ENCODE measurements around the gene METTL23. TPM values are rescaled to one million over a fixed set of nuclear protein-coding genes. Genes with fewer than 3 reads are reported as not detected.

The METTL23 gene
- total and polyA plus RNA-seq, 9 donors: 19.6 to 23.6 (median 21.3) TPM

DNA sequence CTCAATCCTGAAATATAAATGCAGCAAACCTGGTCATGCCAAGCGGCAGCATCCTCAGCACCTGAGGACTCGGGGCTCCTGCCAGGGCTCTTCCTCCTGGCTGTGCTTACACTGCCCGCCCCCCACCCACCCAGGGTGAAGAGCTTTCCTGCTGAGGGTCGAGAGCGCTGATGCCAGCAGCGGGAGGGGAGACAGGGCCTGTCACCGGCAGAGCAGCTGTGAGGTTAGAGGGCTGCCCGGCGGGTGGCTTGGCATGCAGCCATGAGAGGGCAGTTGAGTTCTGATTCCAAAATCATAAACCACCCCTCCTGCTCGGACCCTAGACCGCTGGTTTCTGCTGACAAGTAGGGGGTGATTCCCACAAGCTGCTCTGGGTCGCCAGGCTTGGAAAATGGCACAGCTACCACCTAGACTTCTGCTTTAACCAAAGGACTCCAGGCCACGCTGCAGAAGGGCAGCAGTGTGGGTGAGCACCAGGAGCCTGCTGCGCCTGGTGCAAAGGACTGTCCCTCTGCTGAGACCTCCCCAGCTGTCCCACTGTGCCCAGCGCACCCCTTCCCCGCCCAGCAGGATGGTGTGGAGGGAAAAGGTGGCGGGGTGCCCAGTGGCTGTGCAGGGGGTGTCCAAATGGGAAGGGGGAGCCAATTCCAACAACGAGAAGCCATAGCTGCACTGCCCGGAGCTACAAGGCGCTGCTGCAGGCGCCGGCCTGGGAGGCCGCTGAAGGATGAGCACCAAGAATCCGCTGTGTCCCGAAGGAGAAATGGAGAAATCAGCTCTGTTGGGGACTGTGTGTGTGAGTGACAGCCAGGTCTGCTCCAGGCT, 42.5 kb upstream of the METTL23 start:
- Histone ChIP-seq H3K27me3 (ENCODE audit: control insufficient read depth, insufficient read depth, low read length) (no peaks in the 10 kb centered on the region), H3K9me3 (replicated peaks; ENCODE audit: control insufficient read depth, low read depth, low read length) (no peaks in the 10 kb centered on the region), H3K27ac (ENCODE audit: low read length) (peak overlapping the region; percentile 24), H3K4me3 (ENCODE audit: low read length) (no peak overlapping the region), H3K36me3 (ENCODE audit: control insufficient read depth, insufficient read depth, low read length) (peaks cover 46% of the 10 kb centered on the region), H3K4me1 (ENCODE audit: control insufficient read depth, insufficient read depth, low read length) (peaks cover 84% of the 10 kb centered on the region)
- peak; percentile 33 for DNase-seq
- WGBS (ENCODE audit: insufficient coverage): 83% methylated on average over 12 of the region's 25 CpGs

GRCh38 chr17:76684756-76685155, 41.9 kb upstream of the METTL23 start:
- H3K9me3 ChIP-seq (replicated peaks; ENCODE audit: control insufficient read depth, low read depth, low read length): no peaks in the 10 kb centered on the region
- H3K27me3 ChIP-seq (ENCODE audit: control insufficient read depth, insufficient read depth, low read length): no peaks in the 10 kb centered on the region
- H3K36me3 ChIP-seq (ENCODE audit: control insufficient read depth, insufficient read depth, low read length): peaks cover 43% of the 10 kb centered on the region
- no peak overlapping the region for H3K4me3 ChIP-seq (ENCODE audit: low read length)
- peak overlapping the region; percentile 55 for H3K27ac ChIP-seq (ENCODE audit: low read length)
- peaks cover 90% of the 10 kb centered on the region for H3K4me1 ChIP-seq (ENCODE audit: control insufficient read depth, insufficient read depth, low read length)
- 80% methylated on average over 1 of the region's 7 CpGs for WGBS (ENCODE audit: insufficient coverage)
- no peak for DNase-seq

DNA sequence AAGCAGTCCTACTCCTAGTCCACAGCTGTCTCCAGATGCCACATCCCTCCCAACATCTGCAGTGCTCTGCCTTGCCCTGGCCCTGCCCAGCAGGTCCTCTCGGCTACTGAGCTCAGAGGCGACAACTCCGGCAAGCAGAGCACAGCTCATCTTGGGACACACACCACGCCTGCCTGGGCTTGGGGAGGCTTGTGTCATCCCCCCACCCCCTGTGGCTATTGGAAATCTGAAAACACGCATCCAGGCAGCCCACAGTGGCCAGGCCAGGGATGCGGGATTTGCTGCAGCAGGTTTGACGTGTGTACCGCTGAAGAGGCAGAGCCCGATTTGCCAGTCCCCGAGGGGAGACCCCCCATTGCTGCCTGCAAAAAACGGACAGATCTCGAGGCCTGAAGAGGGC, 41.3 kb upstream of the METTL23 start:
- peaks cover 41% of the 10 kb centered on the region for H3K36me3 ChIP-seq (ENCODE audit: control insufficient read depth, insufficient read depth, low read length)
- no peak overlapping the region for H3K4me3 ChIP-seq (ENCODE audit: low read length)

GRCh38 chr17:76685846-76686245, 40.8 kb upstream of the METTL23 start:
- DNase-seq: peak; percentile 43
- Histone ChIP-seq H3K4me1 (ENCODE audit: control insufficient read depth, insufficient read depth, low read length) (peaks cover 92% of the 10 kb centered on the region), H3K27ac (ENCODE audit: low read length) (peak overlapping the region; percentile 55), H3K36me3 (ENCODE audit: control insufficient read depth, insufficient read depth, low read length) (peaks cover 37% of the 10 kb centered on the region), H3K9me3 (replicated peaks; ENCODE audit: control insufficient read depth, low read depth, low read length) (no peaks in the 10 kb centered on the region), H3K4me3 (ENCODE audit: low read length) (no peak overlapping the region), H3K27me3 (ENCODE audit: control insufficient read depth, insufficient read depth, low read length) (no peaks in the 10 kb centered on the region)
- 7% methylated on average over 2 of the region's 8 CpGs for WGBS (ENCODE audit: insufficient coverage)

More for the DNA sequence above, 41.3 kb upstream of the METTL23 start:
- no peak for DNase-seq
- H3K27me3 ChIP-seq (ENCODE audit: control insufficient read depth, insufficient read depth, low read length): no peaks in the 10 kb centered on the region
- no peaks in the 10 kb centered on the region for H3K9me3 ChIP-seq (replicated peaks; ENCODE audit: control insufficient read depth, low read depth, low read length)
- H3K4me1 ChIP-seq (ENCODE audit: control insufficient read depth, insufficient read depth, low read length): peaks cover 93% of the 10 kb centered on the region
- peak overlapping the region; percentile 55 for H3K27ac ChIP-seq (ENCODE audit: low read length)
- 70% methylated on average over 11 of the region's 12 CpGs for WGBS (ENCODE audit: insufficient coverage)

- peaks cover 83% of the 10 kb centered on the region for H3K4me1 ChIP-seq (ENCODE audit: control insufficient read depth, insufficient read depth, low read length)
- peak; percentile 45 for DNase-seq
- H3K4me3 ChIP-seq (ENCODE audit: low read length): no peak overlapping the region
- peaks cover 32% of the 10 kb centered on the region for H3K36me3 ChIP-seq (ENCODE audit: control insufficient read depth, insufficient read depth, low read length)
- H3K9me3 ChIP-seq (replicated peaks; ENCODE audit: control insufficient read depth, low read depth, low read length): no peaks in the 10 kb centered on the region
- H3K27ac ChIP-seq (ENCODE audit: low read length): peak overlapping the region; percentile 75
- WGBS (ENCODE audit: insufficient coverage): 68% methylated on average over 6 of the region's 15 CpGs
- no peaks in the 10 kb centered on the region for H3K27me3 ChIP-seq (ENCODE audit: control insufficient read depth, insufficient read depth, low read length)
These were observed 39.9 kb upstream of the METTL23 start for GRCh38 chr17:76686538-76687297.

DNA sequence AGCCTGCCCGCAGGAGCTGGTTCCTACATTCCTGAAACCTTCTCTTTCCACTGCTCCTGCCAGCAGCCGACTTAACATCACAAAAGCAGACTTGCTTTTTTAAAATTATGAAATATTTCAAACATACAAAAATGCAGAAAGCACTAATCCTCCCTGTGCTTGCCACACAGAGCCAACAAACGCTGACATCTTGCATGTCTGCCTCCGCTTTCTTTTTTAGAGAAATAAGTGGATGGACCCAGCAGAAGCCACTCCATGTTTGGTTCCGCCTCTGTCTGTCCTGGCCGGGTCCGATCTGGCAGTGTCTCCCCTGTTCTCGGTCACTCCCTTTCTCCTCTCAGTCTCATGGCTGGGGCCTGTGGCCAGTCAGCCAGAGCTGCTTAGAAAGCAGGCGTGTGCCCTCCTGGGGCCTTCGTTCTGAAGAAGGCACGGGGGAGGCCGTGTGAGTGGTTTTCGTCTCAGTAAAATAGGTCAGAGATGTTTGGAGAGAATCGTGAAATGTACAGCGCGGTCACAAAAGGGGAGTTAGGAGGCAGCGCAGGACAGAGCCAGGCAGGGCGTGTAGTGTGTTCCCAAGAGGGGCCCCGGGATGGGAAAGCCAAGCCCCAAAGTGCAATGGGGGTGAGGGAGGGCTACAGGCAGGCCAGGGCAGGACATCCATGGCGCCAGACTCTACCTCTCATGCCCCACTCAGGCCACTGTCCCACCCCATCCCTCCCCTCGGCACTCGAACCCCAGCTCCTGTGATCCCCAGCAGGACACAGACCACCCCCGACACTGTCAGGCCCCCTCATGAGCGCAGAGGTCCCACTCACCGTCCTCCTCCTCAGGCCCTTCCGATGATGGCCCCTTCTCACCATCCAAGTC, 39.1 kb upstream of the METTL23 start:
- H3K4me3 ChIP-seq (ENCODE audit: low read length): no peak overlapping the region
- 31% methylated on average over 19 of the region's 26 CpGs for WGBS (ENCODE audit: insufficient coverage)

DNA sequence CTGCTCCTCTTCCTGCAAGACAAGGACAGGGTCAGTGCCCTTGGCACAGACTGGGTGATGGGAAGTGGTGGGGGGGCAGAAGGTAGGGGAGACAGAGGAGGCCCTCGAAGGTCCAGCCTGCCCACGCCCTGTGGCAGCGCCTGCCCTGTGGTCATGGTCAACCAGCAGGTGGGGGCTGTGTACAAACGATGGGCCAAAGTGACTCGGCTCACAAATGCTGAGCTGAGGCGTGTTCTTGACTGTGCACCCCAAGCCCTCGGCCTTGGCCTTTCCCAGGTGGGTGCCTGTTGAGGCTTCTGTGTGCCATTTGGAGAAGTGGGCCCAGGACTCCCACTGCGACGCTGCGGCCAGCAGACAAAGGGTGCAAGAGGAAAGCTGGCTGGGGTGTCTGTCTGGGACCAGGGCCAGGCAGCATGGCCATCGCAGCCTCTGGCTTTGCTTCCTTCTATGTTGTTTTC, 38.4 kb upstream of the METTL23 start:
- Histone ChIP-seq H3K9me3 (replicated peaks; ENCODE audit: control insufficient read depth, low read depth, low read length) (no peaks in the 10 kb centered on the region), H3K4me1 (ENCODE audit: control insufficient read depth, insufficient read depth, low read length) (peaks cover 68% of the 10 kb centered on the region), H3K36me3 (ENCODE audit: control insufficient read depth, insufficient read depth, low read length) (peaks cover 22% of the 10 kb centered on the region), H3K27ac (ENCODE audit: low read length) (peak overlapping the region; percentile 94), H3K4me3 (ENCODE audit: low read length) (no peak overlapping the region), H3K27me3 (ENCODE audit: control insufficient read depth, insufficient read depth, low read length) (no peaks in the 10 kb centered on the region)
- WGBS (ENCODE audit: insufficient coverage): 59% methylated on average over 9 of the region's 11 CpGs
- DNase-seq: no peak

More for the DNA sequence above, 39.1 kb upstream of the METTL23 start:
- DNase-seq: peak; percentile 90
- Histone ChIP-seq H3K27me3 (ENCODE audit: control insufficient read depth, insufficient read depth, low read length) (no peaks in the 10 kb centered on the region), H3K36me3 (ENCODE audit: control insufficient read depth, insufficient read depth, low read length) (peaks cover 28% of the 10 kb centered on the region), H3K9me3 (replicated peaks; ENCODE audit: control insufficient read depth, low read depth, low read length) (no peaks in the 10 kb centered on the region), H3K27ac (ENCODE audit: low read length) (peak overlapping the region; percentile 94), H3K4me1 (ENCODE audit: control insufficient read depth, insufficient read depth, low read length) (peaks cover 75% of the 10 kb centered on the region)

DNA sequence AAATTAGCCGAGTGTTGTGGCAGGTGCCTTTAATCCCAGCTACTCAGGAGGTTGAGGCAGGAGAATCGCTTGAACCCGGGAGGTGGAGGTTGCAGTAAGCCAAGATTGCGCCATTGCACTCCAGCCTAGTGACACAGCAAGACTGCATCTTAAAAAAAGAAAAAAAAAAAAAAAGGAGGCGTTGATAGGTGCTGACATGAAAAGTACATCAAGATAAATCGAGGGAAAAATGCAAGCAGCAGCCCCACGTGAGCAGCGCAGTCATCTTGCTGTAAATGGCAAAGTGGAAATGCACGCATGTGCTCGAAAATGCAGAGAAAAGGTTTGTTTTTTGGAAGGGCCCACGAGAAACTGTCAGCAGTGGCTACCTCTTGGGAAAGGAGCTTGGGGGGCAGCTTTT, 36.8 kb upstream of the METTL23 start:
- DNase-seq: no peak
- Histone ChIP-seq H3K4me3 (ENCODE audit: low read length) (no peak overlapping the region), H3K27ac (ENCODE audit: low read length) (no peak overlapping the region), H3K4me1 (ENCODE audit: control insufficient read depth, insufficient read depth, low read length) (peaks cover 51% of the 10 kb centered on the region), H3K9me3 (replicated peaks; ENCODE audit: control insufficient read depth, low read depth, low read length) (no peaks in the 10 kb centered on the region), H3K27me3 (ENCODE audit: control insufficient read depth, insufficient read depth, low read length) (no peaks in the 10 kb centered on the region), H3K36me3 (ENCODE audit: control insufficient read depth, insufficient read depth, low read length) (peaks cover 14% of the 10 kb centered on the region)
- WGBS (ENCODE audit: insufficient coverage): 89% methylated on average over 9 of the region's 11 CpGs

DNA sequence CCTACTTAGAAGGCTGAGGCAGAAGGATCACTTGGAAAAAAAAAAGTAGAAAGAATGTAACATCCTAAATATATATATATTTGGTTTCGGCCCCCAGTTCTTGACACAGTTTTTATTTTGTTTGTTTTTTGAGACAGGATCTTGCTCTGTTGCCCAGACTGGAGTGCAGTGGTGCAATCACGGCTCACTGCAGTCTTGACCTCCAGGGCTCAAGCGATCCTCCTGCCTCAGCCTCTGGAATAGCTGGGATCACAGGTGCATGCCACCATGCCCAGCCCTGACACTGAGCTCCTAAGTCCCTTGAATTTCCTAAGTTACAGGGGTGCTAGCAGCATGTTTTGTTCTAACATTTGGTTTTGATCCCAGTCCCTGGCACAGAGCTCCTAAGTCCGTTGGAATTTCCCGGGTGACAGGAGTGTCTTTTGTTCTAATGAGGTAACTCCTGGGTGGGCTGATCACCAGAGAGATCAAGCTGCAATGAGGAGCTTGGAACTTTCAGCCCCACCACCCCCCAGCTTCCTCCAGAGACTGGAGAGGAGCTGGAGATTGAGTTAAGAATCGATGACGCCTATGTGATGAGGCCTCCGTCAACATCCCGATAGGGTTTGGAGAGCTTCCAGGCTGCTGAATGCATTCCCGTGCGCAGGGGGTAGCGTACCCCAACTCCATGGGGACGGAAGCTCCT, 35.9 kb upstream of the METTL23 start:
- no peak for DNase-seq
- Histone ChIP-seq H3K9me3 (replicated peaks; ENCODE audit: control insufficient read depth, low read depth, low read length) (no peaks in the 10 kb centered on the region), H3K27ac (ENCODE audit: low read length) (no peak overlapping the region), H3K4me3 (ENCODE audit: low read length) (no peak overlapping the region), H3K36me3 (ENCODE audit: control insufficient read depth, insufficient read depth, low read length) (peaks cover 14% of the 10 kb centered on the region), H3K27me3 (ENCODE audit: control insufficient read depth, insufficient read depth, low read length) (no peaks in the 10 kb centered on the region), H3K4me1 (ENCODE audit: control insufficient read depth, insufficient read depth, low read length) (peaks cover 48% of the 10 kb centered on the region)
- WGBS (ENCODE audit: insufficient coverage): 36% methylated on average over 7 of the region's 13 CpGs
